Heart right ventricle (tissue), 16 donors: Measurements from ENCODE around the gene SEC11A. TPM values are rescaled to one million over a fixed set of nuclear protein-coding genes. Genes with fewer than 3 reads are reported as not detected.

ENCODE experiments used
- ATAC-seq, 8 donors: fragments of 200-7000 bp; cut with Tn5 transposase; one replicate each; pipeline ENCODE4 v1.9.1; 2020; ENCODE audit warnings: mild to moderate bottlenecking in 8 of 8, moderate library complexity in 8 of 8, moderate number of reproducible peaks in 1 of 8
- DNase-seq, 2 donors: peaks; one replicate each; pipeline ENCODE4 v3.0.0-alpha.2; 2020
- H3K27ac ChIP-seq, 10 donors: fragments of 200-600 bp; sonication (generic) in 2 of 10; one replicate each; pipeline versions ENCODE4 v1.5.0 to v1.8.0; 2020 to 2022; ENCODE audit warnings: mild to moderate bottlenecking in 3 of 10
- H3K27me3 ChIP-seq, 7 donors: fragments of 200-600 bp; one replicate each; pipeline ENCODE4 v1.8.0; 2021 to 2022; ENCODE audit warnings: mild to moderate bottlenecking in 2 of 7
- H3K36me3 ChIP-seq, 9 donors: fragments of 200-600 bp; sonication (generic) in 1 of 9; one replicate each; pipeline versions ENCODE4 v1.5.0 to v1.8.0; 2020 to 2022; ENCODE audit warnings: mild to moderate bottlenecking in 2 of 9
- H3K4me1 ChIP-seq, 9 donors: fragments of 200-600 bp; sonication (generic) in 1 of 9; one replicate each; pipeline versions ENCODE4 v1.5.0 to v1.8.0; 2020 to 2022; ENCODE audit warnings: mild to moderate bottlenecking in 4 of 9
- H3K4me3 ChIP-seq, 10 donors: fragments of 200-600 bp; sonication (generic) in 2 of 10; one replicate each; pipeline versions ENCODE4 v1.5.0 to v1.8.0; 2020 to 2022; ENCODE audit warnings: mild to moderate bottlenecking in 7 of 10, moderate library complexity in 2 of 10
- H3K9me3 ChIP-seq, 11 donors: fragments of 200-600 bp in 10 of 11; sonication (generic) in 2 of 11; one replicate each; pipeline versions ENCODE4 v1.5.0 to v1.8.0; 2013 to 2022; ENCODE audit warnings: mild to moderate bottlenecking in 2 of 11, control low read depth in 1 of 11, moderate library complexity in 1 of 11
- WGBS, 2 donors: extraction: QIAGEN DNeasy Blood & Tissue Kit; methylation state at CpG; one replicate each; pipeline ENCODE4 v1.1.7; 2013; ENCODE audit warnings: inconsistent platforms in 1 of 2; 5-methylcytosine and 5-hydroxymethylcytosine counted together
- intact Hi-C, 10 donors: fragments of 100-400 bp; cut with DNase I; formaldehyde crosslinking; loops; one replicate each; pipeline versions ENCODE4 v1.11.1 to v1.14.2; 2022
- polyA plus RNA-seq, 2 donors: library from polyadenylated mRNA; stranded (reverse); fragments of 200-250 nt; gene quantifications; one replicate each; pipeline ENCODE4 v1.2.3, GENCODE V29; 2013
- total RNA-seq, 10 donors: library from RNA; stranded (reverse); fragmentation: NEBNext Ultra II Directional in 3 of 10; extraction: Animal tissue kit (Norgen Biotek cat#: 25700) in 3 of 10; gene quantifications; one replicate each; pipeline versions ENCODE4 v1.2.1 to v1.2.4, GENCODE V29; 2021 to 2023
- TF ChIP-seq, protein P1 (sequence below), 9 donors: fragments of 200-600 bp; sonication (generic) in 2 of 9; IDR thresholded peaks; one replicate each; pipeline versions ENCODE4 v1.5.0 to v1.8.0; 2021 to 2022; ENCODE audit warnings: antibody characterized with exemption in 9 of 9, mild to moderate bottlenecking in 5 of 9, moderate library complexity in 1 of 9
- donor health status: Arrhythmogenic right ventricular cardiomyopathy.
- donor health status: ischemic (EF 13 %, LVEDD 7.1; RV severe dilation, severe dysfunction).
- donor health status: healthy with polysubstance abuse.
- donor health status: DM: no; HTN: yes; CAD: no.
- donor health status: DM: no; HTN: no; CAD: no.
- donor health status: ischemic (EF 25% LVEDD 6.9; RV normal size, moderate dysfunction).
- donor health status: ischemic (EF 25% LVEDD 5.7; RV mildly dilated, moderate dysfunction).
- donor health status: healthy.
- donor health status: DM: yes; HTN: yes; CAD: no.
- donor health status: Ischemic cardiomyopathy.
- donor health status: ischemic (EF 35%, LVEDD 5.7; RV mildly dilated, moderate dysfunction).
- donor health status: nonischemic (EF 11% LVEDD 7.7; RV severe dilation, severe dysfunction).
- donor health status: DM: yes; HTN: yes; CAD: no.
- donor health status: PGD.
- donor health status: ischemic (EF 29% LVEDD 5.4; RV normal size, mild dysfunction).
- donor health status: nonischemic (EF 23%, LVEDD 6.1; RV moderate dilation, normal function).

The SEC11A gene
- total and polyA plus RNA-seq, 12 donors: 65.9 to 123 (median 78.6) TPM

GRCh38 chr15:84731774-84732173 lies 15.8 kb upstream of the SEC11A start:
- Histone ChIP-seq H3K27me3 (no peaks in the 10 kb centered on the region), H3K36me3 (no peaks in the 10 kb centered on the region), H3K4me1 (peaks cover 0 to 44% (median 0%) of the 10 kb centered on the region in 9 donors), H3K4me3 (no peak overlapping the region), H3K27ac (no peak overlapping the region), H3K9me3 (no peaks in the 10 kb centered on the region)
- no peak for ATAC-seq
- intact Hi-C loops: no loop called here
- no peak for DNase-seq
- TF ChIP-seq, protein P1, sequence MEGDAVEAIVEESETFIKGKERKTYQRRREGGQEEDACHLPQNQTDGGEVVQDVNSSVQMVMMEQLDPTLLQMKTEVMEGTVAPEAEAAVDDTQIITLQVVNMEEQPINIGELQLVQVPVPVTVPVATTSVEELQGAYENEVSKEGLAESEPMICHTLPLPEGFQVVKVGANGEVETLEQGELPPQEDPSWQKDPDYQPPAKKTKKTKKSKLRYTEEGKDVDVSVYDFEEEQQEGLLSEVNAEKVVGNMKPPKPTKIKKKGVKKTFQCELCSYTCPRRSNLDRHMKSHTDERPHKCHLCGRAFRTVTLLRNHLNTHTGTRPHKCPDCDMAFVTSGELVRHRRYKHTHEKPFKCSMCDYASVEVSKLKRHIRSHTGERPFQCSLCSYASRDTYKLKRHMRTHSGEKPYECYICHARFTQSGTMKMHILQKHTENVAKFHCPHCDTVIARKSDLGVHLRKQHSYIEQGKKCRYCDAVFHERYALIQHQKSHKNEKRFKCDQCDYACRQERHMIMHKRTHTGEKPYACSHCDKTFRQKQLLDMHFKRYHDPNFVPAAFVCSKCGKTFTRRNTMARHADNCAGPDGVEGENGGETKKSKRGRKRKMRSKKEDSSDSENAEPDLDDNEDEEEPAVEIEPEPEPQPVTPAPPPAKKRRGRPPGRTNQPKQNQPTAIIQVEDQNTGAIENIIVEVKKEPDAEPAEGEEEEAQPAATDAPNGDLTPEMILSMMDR (IDR thresholded peaks at IDR 0.05): no peak

- Histone ChIP-seq H3K9me3 (no peaks in the 10 kb centered on the region), H3K4me1 (peaks cover 0 to 37% (median 12%) of the 10 kb centered on the region in 9 donors), H3K4me3 (no peak overlapping the region), H3K36me3 (no peaks in the 10 kb centered on the region), H3K27me3 (no peaks in the 10 kb centered on the region), H3K27ac (no peak overlapping the region)
- TF ChIP-seq, protein P1 (IDR thresholded peaks at IDR 0.05): no peak
- intact Hi-C loops: no loop called here
- no peak for ATAC-seq
- no peak for DNase-seq
- WGBS, 2 donors: 96 to 97% methylated on average over 6 of the region's 6 CpGs
Observed at GRCh38 chr15:84727429-84727828, 11.5 kb upstream of the SEC11A start.

GRCh38 chr15:84725001-84725491 lies 9.1 kb upstream of the SEC11A start:
- TF ChIP-seq, protein P1 (IDR thresholded peaks at IDR 0.05): no peak
- intact Hi-C loops: no loop called here
- Histone ChIP-seq H3K4me3 (no peak overlapping the region), H3K4me1 (peaks cover 0 to 50% (median 12%) of the 10 kb centered on the region in 9 donors), H3K27me3 (no peaks in the 10 kb centered on the region), H3K36me3 (no peaks in the 10 kb centered on the region), H3K9me3 (no peaks in the 10 kb centered on the region), H3K27ac (peak overlapping the region; percentile 32 to 86 (median 71))
- WGBS, 2 donors: 26 to 33% methylated on average over 1 of the region's 1 CpG
- DNase-seq (peak in 1 of 2 donors; percentile 48), ATAC-seq (peak; percentile 55 to 92 (median 88))

DNA sequence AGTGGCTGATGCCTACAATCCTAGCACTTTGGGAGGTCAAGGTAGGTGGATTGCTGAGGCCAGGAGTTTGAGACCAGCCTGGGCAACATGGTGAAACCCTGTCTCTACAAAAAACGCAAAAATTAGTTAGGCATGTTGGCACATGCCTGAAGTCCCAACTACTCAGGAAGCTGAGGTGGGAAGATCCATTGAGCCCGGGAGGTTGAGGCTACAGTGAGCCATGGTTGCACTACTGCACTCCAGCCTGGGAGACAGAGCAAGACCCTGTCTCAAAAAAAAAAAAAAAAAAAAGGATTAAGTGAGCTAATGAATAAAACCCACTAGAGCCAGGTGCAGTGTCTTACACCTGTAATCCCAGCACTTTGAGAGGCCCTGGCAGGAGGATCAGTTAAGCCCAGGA lies 6.7 kb upstream of the SEC11A start:
- intact Hi-C loops: loop anchor here in 1 of 10 donors (5.0 kb wide), 1 partner anchor 680 kb away; no protein-coding TSS in a partner anchor
- peaks cover 0 to 53% (median 12%) of the 10 kb centered on the region in 9 donors for H3K4me1 ChIP-seq
- no peaks in the 10 kb centered on the region for H3K27me3 ChIP-seq
- TF ChIP-seq, protein P1 (IDR thresholded peaks at IDR 0.05): no peak
- no peak for ATAC-seq
- 91% methylated on average over 2 of the region's 2 CpGs for WGBS, 2 donors
- DNase-seq: no peak
- no peak overlapping the region for H3K4me3 ChIP-seq
- no peaks in the 10 kb centered on the region for H3K9me3 ChIP-seq
- no peaks in the 10 kb centered on the region for H3K36me3 ChIP-seq
- H3K27ac ChIP-seq: no peak overlapping the region
